ENCODE data around the gene AMBN.

The AMBN gene

DNA sequence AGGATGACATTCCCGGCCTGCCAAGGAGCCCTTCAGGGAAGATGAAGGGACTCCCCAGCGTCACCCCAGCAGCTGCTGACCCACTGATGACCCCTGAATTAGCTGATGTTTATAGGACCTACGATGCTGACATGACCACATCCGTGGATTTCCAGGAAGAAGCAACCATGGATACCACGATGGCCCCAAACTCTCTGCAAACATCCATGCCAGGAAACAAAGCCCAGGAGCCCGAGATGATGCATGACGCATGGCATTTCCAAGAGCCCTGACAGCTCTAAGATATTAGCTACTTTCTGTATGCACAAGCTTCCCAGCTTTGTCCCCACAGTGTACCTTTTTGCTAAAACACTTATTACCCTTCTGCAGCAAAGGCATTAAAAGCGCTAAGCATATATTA lies 14.4 kb downstream of the AMBN start (continued):
- TF ChIP-seq, protein P1, sequence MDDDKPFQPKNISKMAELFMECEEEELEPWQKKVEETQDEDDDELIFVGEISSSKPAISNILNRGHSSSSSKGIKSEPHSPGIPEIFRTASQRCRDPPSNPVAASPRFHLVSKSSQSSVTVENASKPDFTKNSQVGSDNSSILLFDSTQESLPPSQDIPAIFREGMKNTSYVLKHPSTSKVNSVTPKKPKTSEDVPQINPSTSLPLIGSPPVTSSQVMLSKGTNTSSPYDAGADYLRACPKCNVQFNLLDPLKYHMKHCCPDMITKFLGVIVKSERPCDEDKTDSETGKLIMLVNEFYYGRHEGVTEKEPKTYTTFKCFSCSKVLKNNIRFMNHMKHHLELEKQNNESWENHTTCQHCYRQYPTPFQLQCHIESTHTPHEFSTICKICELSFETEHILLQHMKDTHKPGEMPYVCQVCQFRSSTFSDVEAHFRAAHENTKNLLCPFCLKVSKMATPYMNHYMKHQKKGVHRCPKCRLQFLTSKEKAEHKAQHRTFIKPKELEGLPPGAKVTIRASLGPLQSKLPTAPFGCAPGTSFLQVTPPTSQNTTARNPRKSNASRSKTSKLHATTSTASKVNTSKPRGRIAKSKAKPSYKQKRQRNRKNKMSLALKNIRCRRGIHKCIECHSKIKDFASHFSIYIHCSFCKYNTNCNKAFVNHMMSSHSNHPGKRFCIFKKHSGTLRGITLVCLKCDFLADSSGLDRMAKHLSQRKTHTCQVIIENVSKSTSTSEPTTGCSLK (tag by site-specific recombination; IDR thresholded peaks at IDR 0.05), result no peak

DNA sequence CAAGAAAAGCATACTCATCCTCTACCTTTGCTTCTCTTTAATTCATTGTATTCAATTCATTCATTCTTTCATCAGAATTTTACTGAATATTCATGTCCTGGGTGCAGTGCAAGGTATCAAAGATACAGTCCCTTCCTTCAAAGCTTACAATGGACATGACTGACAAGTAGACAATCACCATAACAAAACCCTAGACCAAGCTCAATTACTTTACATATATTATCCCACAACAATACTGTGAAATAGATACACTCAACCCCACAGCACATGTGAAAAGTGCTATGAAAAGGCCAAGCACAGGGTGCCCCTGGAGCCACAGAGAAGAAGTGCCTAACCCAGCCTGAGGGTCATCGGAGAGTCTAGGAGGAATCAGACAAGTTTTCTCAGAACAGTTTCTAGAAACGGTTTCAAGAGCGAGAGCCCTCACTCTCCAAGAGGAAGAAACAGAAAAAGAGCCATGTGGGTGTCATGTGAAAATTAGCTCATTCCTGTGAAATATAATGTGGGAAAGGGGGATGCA lies 15.3 kb downstream of the AMBN start:
- Histone ChIP-seq H3K4me1 (ENCODE audit: control insufficient read depth, insufficient read depth, low read length) (no peaks in the 10 kb centered on the region), H3K4me3 (ENCODE audit: low read depth, low read length) (no peak overlapping the region), H3K36me3 (ENCODE audit: control insufficient read depth in 2 of 2, insufficient read depth in 1 of 2, low read length in 2 of 2) (no peaks in the 10 kb centered on the region), H3K9me3 (ENCODE audit: control insufficient read depth, insufficient read depth, low read depth, low read length) (no peaks in the 10 kb centered on the region), H3K27ac (ENCODE audit: extremely low read depth, low read depth, low read length) (no peak overlapping the region)
- TF ChIP-seq ZEB2 (tag by site-specific recombination; IDR thresholded peaks at IDR 0.05) (no peak), ZNF571 (tag by site-specific recombination; IDR thresholded peaks at IDR 0.05) (no peak), ZNF514 (tag by site-specific recombination; IDR thresholded peaks at IDR 0.05) (no peak), ZNF239 (tag by site-specific recombination; IDR thresholded peaks at IDR 0.05) (no peak), KLF16 (tag by site-specific recombination; IDR thresholded peaks at IDR 0.05) (no peak), ZNF585B (tag by site-specific recombination; IDR thresholded peaks at IDR 0.05) (no peak), ZNF776 (tag by site-specific recombination; IDR thresholded peaks at IDR 0.05; ENCODE audit: borderline replicate concordance) (no peak)
- ChIA-PET POLR2A (no interaction called here), CTCF (no interaction called here)

DNA sequence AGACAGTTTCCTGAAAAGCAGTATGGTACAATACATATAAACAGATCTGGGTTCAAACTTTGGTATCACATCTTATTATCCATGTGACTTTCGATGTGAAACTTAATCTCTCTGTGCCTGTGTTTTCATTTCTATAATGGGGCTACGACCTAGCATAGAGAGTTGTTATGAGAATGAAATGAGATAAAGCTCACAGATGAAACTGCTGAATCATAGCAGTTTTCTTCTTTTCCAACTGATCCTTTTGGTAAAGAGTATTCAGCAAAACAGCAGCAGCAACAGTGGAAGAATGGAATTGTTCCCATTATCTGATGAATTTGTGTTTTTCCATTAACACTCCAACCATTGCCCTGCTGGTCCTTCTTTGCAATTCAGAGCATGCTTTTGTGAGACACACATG lies 16.3 kb downstream of the AMBN start:
- ChIA-PET CTCF (no interaction called here), POLR2A (no interaction called here)
- Histone ChIP-seq H3K36me3 (ENCODE audit: control insufficient read depth in 2 of 2, insufficient read depth in 1 of 2, low read length in 2 of 2) (no peaks in the 10 kb centered on the region), H3K4me1 (ENCODE audit: control insufficient read depth, insufficient read depth, low read length) (no peaks in the 10 kb centered on the region), H3K4me3 (ENCODE audit: low read depth, low read length) (no peak overlapping the region), H3K27ac (ENCODE audit: extremely low read depth, low read depth, low read length) (no peak overlapping the region), H3K9me3 (ENCODE audit: control insufficient read depth, insufficient read depth, low read depth, low read length) (no peaks in the 10 kb centered on the region)
- no peak for TF ChIP-seq ZNF670 (tag by site-specific recombination; IDR thresholded peaks at IDR 0.05; ENCODE audit: low read depth)
- no peak for TF ChIP-seq SP2 (tag by site-specific recombination; IDR thresholded peaks at IDR 0.05)
- no peak for TF ChIP-seq ZNF510 (tag by site-specific recombination; IDR thresholded peaks at IDR 0.05; ENCODE audit: insufficient replicate concordance)
- no peak for TF ChIP-seq SP7 (tag by site-specific recombination; IDR thresholded peaks at IDR 0.05)
- no peak for TF ChIP-seq ZNF501 (tag by site-specific recombination; IDR thresholded peaks at IDR 0.05)
- TF ChIP-seq SETDB1 (IDR thresholded peaks at IDR 0.05; ENCODE audit: insufficient read length, low read length), result no peak
- TF ChIP-seq, protein P2, sequence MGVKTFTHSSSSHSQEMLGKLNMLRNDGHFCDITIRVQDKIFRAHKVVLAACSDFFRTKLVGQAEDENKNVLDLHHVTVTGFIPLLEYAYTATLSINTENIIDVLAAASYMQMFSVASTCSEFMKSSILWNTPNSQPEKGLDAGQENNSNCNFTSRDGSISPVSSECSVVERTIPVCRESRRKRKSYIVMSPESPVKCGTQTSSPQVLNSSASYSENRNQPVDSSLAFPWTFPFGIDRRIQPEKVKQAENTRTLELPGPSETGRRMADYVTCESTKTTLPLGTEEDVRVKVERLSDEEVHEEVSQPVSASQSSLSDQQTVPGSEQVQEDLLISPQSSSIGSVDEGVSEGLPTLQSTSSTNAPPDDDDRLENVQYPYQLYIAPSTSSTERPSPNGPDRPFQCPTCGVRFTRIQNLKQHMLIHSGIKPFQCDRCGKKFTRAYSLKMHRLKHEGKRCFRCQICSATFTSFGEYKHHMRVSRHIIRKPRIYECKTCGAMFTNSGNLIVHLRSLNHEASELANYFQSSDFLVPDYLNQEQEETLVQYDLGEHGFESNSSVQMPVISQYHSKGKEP (tag by site-specific recombination; IDR thresholded peaks at IDR 0.05), result no peak
- TF ChIP-seq ZBTB17 (tag by site-specific recombination; IDR thresholded peaks at IDR 0.05), result no peak
- no peak for TF ChIP-seq IKZF3 (tag by site-specific recombination; IDR thresholded peaks at IDR 0.05)
- TF ChIP-seq ZNF214 (tag by site-specific recombination; IDR thresholded peaks at IDR 0.05; ENCODE audit: borderline replicate concordance), result no peak
- no peak for TF ChIP-seq ZNF394 (tag by site-specific recombination; IDR thresholded peaks at IDR 0.05; ENCODE audit: borderline replicate concordance)
